GM12872 (cell line): ENCODE data around the gene NCS1.

Experiments used
- TF ChIP-seq, protein P1 (sequence below): IDR thresholded peaks from 3 replicates; pipeline ENCODE4 v1.5.1; 2011; ENCODE audit warnings: low read depth, mild to moderate bottlenecking, low read length, moderate library complexity; ENCODE audit not compliant: insufficient read depth

The NCS1 gene

DNA sequence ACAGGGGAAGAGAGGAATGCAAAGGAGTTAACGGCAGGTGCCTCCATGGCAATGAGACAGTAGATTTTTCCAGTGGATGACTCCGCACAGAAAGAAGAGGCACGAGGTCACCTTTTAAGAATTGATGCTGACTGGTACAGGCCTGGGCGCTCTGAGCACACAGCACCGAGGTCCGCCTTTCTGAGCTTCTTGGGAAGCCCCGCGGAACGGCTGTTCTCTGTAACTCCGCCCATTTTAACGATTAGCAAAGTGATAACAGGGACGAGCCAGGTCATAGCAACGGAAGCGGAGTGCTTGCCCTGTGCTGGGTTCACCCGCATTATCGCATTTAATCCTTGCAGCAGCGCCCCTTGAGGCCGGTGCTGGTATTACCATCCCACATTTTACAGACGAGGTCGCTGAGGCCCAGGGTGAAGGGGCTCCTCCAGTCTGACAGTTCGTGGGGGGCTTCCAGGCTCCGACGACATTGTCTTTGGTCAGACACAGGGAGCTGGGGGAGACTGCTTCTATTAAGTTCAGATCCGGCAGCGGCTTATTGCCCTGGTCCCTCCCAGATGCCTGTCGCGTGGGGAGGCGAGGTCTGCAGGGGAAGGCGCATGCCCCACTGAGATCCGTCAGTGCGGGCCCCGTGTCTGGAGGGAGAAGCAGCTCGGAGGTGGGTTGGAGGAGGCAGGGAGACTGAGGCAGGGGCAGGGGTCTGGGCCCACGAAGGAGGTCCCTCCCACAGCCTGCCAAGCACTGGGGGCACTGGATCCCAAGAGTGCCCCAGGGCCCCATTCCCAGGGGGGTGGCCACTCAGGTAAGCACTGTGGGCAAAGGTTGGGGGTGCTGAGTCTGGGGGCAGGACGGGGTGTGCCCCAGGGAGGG, 71.0 kb downstream of the NCS1 start:
- TF ChIP-seq, protein P1, sequence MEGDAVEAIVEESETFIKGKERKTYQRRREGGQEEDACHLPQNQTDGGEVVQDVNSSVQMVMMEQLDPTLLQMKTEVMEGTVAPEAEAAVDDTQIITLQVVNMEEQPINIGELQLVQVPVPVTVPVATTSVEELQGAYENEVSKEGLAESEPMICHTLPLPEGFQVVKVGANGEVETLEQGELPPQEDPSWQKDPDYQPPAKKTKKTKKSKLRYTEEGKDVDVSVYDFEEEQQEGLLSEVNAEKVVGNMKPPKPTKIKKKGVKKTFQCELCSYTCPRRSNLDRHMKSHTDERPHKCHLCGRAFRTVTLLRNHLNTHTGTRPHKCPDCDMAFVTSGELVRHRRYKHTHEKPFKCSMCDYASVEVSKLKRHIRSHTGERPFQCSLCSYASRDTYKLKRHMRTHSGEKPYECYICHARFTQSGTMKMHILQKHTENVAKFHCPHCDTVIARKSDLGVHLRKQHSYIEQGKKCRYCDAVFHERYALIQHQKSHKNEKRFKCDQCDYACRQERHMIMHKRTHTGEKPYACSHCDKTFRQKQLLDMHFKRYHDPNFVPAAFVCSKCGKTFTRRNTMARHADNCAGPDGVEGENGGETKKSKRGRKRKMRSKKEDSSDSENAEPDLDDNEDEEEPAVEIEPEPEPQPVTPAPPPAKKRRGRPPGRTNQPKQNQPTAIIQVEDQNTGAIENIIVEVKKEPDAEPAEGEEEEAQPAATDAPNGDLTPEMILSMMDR, result peak; percentile 89

GRCh38 chr9:130243882-130244170, 71.6 kb downstream of the NCS1 start:
- TF ChIP-seq, protein P1, result no peak

- TF ChIP-seq, protein P1, result no peak
Observed at GRCh38 chr9:130244548-130245165, 72.5 kb downstream of the NCS1 start.

- TF ChIP-seq, protein P1, result no peak
Observed at GRCh38 chr9:130245474-130245873, 73.3 kb downstream of the NCS1 start.

- TF ChIP-seq, protein P1, result no peak
Observed at GRCh38 chr9:130246126-130246525, 73.9 kb downstream of the NCS1 start.

- TF ChIP-seq, protein P1, result no peak
Observed at GRCh38 chr9:130254747-130255630, 82.8 kb downstream of the NCS1 start.

GRCh38 chr9:130255631-130256134, 83.5 kb downstream of the NCS1 start:
- TF ChIP-seq, protein P1, result no peak
